B cell (primary cell): ENCODE results near the gene FAM83G.

Experiments used
- CTCF ChIP-seq: fragments of 200-600 bp; IDR thresholded peaks from one replicate; pipeline ENCODE4 v1.8.0; 2022; ENCODE audit warnings: antibody characterized with exemption, mild to moderate bottlenecking
- EZH2 ChIP-seq: IDR thresholded peaks from 2 replicates; pipeline ENCODE4 v1.6.1; 2012; ENCODE audit warnings: borderline replicate concordance, low read depth, mild to moderate bottlenecking, moderate library complexity, low read length; ENCODE audit not compliant: insufficient read depth, poor library complexity, severe bottlenecking

GRCh38 chr17:18965530-18966236 lies 38.9 kb downstream of the FAM83G start:
- TF ChIP-seq CTCF = no peak
- TF ChIP-seq EZH2 = no peak
